Effector CD4-positive, alpha-beta T cell (primary cell): ENCODE results near the gene GSG1L.

Experiments
- DNase-seq: peaks from one replicate; pipeline ENCODE4 v3.0.0-alpha.2; 2020

GSG1L gene

DNA sequence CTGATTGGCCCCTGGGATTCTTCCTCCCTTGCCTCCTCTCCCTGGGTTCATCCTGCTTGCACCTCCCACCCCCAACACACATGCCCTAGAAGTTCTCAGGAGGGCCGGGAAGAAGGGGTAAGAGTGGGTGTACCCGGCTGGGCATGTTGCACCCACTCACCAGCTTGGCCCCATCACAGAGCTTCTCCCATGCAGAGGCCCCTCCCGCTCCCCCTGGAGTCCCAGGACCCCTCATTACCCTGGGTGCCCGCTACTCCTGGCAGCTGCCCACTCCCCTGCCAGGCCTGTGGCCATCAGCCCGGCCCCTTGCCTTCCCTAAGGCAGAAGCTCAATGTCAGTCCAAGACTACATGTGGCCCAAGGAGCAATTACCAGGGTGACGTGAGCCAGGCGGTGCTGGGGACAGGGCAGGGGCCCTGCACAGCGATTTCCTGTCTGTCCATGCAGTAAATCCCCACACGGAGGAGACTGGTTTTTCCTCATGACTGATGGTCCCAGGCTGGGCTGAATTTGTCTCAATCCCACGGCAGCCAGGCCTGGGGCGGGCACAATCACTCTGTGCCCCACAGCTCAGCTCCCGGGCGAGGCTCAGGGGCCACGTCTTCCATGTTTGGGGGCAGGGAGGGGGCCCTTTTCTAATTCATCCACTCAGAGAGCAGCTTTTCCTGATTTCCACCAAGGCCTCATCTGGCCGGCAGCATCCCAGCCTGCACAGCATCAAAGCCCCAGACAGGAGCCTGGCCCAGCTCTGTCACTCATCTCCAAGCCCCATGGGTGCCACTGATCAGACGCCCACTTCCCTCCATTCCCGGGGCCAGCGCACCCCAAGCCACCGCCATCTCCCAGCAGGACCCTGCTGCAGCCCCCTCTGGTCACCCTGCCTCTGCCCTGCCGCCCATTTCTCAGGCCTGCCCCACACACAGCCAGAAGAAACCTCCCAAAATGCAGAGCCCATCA is 278.9 kb downstream of the GSG1L start:
- no peak for DNase-seq

DNA sequence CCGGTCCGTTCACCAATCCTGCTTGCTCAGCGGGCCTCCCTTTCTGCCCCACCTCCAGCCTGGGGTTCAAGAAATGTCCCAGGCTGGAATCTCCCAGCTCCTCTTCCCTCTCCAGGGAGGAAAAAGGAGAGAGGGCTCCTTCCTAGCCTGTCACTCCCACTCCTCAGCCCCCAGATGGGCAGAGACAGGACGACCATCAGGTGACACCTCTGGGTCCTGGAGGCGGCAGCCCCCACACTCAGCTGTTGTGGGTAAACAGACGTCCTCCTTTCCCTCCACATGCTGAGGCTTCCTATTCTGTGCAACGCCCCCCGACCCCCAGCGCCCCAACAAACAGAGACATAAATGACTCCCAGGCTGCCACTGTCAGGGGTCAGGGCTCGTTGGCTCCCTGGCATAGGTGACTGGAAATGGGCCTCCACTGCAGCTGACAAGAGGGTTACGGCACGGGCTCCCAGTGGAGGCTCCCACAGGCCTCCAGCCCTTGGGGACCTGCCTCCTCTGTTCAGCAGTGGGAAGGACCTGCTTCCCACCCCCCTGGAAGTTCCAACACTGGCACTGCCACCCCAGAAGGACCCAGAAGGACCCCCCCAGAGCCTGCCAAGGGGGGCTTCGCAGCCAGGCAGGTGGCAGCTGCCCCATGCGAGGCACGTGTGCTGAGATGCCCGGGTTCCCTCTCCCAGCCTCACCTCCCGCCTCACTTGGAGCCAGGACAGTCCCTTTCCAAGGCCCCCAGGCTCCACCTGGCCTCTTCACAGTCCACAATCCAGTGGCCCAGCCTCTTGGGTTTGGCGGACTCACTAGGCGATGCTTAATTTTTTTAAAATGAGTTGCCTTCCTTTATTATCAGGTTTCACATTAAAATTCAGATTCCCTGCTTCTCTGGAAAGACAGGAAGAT is 281.3 kb downstream of the GSG1L start:
- DNase-seq = no peak

DNA sequence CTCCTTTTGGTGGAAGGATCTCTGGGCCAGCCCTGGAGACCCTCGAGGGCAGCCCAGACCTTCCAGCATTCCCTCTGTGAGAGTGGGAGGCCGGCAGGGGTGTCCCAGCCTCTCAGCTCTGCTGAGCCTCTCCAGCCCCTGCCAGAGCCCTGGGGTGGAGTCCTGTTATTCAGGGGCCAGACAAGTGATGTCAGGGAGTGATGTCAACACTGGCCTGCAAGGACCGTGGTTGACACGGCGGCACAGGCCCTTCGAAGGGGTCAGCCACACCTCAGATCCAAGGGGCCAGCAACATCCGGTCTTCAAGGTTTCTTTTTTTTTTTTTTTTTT is 282.4 kb downstream of the GSG1L start:
- DNase-seq = no peak

DNA sequence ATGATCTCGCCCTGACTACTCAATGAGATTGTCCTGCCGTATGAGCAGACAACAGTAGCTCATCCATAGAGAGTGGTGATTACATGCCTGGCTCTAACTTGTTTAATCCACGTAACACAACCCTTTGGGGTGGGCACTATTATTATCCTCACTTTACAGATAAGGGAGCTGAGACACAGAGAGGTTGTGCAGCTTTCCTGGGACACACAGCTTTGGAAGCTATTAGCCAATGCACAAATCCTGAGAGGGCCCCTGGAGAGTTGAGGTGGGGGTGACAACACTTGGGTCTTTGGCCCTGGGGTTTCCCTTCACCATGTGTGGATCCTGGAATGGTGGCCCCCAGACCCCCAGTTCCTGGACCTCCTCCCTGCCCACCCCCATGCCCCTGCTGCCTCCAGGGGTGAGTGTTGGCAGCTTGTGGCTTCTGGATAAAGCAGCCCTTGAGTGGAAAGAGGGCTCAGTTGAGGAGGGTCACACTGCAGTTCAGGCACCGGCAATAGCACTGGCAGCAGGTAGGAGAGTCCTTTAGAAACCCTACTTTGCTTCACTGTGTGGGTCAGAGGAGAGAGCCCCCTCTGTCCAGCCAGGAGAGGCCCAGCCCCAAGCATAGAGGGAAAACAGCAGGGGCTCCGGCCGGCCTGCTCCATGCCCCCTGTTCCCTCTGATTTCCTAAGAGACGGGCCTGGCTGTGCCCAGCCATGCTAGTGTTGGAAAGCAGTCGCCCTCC is 282.9 kb downstream of the GSG1L start:
- no peak for DNase-seq

DNA sequence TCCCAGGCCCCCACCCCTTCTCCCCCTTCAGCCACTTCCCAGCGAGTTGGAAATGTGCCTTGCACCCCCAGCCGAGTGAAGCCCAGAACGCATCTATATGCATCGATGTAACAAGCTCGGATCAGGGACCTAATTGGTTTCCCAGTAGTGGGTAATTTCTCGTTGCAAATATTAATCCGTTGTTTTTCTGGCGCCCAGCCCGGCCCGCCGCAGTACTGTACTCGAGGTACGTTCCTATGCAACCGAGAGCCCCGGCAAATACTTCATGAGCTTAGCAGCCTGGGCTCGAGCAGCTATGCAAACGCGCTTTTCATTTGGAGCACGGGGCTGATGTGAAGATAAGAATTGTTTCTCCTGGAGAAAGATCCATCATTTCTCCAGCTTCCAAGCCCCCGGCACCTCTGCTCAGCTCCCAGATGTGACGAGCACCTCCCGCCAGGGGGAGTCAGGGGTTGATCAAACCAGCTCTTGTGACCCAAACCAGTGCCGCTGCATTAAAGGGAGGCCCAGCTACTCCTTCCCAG is 283.8 kb downstream of the GSG1L start:
- no peak for DNase-seq

GRCh38 chr16:27778926-27779570 is 284.5 kb downstream of the GSG1L start:
- DNase-seq = no peak

DNA sequence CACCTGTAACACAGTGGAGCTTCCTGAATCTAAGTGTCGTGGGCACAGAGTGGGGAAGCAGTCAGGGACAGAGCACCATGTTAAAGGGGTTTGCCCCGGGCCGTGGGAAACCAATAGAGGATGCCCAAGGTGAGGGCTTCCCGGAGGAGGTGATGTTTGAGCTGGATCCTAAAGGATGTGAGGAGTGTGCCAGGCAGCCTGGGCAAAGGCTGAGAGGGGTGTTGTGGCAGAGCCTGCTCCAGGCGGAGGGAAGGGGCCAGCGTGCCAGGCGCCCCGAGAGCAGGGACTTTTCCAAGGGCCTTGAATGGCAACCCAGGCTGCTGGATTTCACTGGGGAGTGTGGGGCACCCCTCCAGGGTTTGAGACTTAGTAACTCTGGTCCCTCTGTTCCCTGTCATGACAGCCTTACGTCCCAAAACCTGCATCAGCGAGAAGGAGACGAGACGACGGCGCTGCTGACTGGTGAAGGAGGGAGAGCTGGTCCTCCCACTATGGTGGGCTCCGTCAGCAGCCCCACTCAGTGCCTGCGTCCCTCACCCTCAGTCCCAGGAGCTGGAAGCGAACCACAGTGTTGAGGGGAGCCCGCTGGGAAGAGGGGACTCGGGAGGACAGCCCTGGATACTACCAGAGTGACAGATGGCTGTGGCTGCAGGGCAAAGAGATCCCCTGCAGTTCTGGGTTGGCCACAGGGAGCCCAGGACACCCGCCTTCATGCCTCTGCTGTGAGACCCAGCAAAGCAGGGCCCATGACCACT is 285.2 kb downstream of the GSG1L start:
- no peak for DNase-seq

DNA sequence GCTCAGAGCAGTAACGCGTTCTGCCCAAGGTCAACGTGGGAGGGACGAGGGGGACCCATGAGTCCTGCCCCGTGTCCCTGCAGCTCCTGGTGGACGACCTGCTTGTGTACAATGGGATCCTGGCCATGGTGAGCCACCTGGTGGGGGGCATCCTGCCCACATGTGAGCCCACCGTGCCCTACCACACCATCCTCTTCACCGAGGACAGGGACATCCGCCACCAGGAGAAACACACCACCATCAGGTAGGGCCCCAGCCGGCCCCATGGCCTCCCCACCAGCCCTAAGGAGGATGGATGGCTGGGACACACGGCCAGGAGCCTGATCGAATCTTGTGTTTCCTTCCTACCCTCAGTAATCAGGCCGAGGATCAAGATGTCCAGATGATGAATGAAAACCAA is 286.0 kb downstream of the GSG1L start:
- DNase-seq = no peak

DNA sequence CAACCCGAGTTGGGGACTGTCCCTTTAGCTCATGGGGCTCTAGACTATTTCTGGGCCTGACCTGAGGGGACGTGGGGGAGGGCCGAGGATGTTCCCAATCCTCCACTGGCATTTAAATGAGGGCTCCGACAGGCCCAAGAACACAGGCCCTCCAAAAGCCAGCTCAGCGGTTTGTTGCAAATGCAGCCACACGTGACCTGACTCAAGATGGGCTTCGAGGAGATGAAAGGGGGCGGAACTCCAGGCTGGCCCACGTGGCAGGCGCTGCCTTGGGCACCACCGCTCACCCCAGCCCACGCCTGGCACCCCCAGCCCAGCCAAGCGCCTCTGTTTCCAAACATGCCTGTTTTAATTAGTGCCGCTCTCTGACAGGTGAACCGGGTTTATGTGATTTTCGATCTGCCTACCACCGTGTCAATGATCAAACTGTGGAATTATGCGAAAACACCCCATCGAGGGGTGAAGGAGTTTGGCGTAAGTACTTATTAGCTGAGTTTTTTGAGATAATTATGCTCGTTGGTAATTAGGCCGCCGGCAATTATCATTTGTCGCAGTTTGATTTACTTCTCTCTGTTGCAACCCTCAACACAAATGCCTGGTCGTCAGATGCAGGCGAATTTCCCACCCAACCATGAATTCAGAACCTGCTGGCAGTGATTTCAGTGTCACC is 286.8 kb downstream of the GSG1L start:
- DNase-seq = no peak

DNA sequence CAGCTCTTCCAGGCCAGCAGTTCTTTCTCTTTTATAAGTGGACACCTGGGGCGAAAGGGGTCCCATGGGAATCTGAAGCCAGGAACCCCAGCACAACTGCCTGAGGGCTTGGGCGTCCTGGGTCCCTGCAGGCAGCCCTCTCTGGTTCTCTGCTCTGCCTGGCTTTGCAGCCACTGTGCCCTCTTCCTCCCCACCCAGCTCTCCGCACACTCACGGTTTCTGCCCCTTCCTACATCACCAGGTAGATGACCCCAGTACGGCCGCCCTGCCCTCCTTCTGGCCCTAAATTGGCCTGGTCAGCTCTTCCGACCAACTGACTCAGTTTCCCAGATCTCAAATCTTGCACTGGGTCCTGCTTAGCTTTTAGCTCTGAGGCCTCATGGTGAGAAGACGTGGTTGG is 288.3 kb downstream of the GSG1L start:
- no peak for DNase-seq

DNA sequence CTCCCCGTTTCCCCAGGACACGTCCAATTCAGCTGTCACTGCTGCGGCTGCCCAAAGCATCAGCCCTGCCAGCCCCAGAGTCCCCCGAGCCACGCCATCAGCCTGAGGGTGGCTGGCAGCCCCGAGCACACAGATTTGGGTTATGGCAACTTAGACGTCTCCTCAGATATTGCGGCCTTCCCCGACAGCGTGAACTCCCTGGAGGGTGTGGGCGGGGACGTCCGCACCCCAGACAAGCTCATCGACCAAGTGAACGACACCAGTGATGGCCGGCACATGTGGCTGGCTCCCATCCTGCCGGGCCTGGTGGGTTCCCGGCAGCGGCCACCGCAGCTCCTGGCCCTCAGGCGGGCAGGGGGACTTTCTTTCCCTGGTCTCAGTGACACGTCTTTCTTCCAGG is 288.7 kb downstream of the GSG1L start:
- no peak for DNase-seq

DNA sequence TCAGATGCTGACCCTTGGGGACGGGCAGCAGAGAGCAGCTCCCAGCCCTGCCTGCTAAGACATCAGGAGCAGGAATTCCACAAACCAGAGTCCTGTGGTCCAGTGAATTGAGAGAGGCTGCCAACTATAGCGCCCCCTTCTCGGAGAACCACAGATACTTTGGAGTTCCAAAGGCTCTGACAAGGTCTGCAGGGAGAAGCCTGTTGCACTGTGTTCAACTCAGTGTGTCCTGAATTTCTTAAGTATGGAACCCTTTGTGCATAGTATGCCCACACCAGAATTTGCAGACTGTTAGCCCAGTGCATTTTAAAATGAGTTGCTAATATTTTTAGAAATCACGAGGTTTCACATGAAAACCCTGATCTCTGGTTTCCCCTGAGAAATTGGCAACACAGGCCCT is 290.2 kb downstream of the GSG1L start:
- no peak for DNase-seq

- no peak for DNase-seq
Measured at GRCh38 chr16:27772093-27772825, 291.3 kb downstream of the GSG1L start.

DNA sequence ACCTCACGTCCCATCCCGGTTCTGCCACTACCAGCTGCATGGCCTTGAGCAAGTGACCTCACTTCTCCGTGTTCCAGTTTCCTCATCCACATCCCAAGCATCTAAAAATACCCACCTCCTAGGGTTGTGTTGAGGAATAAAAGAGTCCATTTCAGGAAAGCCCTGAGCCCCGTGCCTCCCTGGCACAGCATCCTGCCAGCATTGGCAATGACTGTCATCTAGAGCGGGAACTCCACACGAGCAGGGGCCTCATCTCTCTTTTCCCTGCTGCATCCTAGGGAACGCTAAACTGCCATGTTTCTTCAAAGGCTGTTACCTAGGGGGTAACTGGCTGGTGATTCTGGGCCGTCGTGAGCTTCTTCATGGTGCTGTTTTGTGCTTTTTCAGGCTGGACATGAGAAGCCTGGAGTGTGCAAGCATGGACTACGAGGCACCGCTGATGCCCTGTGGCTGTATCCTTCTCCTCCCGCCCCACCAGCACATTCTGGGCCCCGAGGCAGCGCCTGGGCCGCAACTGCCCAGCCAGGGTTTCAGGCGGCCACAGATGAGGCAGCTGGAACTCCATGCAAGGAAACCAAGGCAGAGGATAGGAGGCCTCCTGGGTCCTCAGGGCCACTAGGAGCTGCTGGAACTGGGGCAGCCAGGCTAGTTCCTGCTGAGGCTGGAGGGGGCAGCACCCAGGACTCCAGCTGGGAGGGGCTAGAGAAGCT is 292.2 kb downstream of the GSG1L start:
- DNase-seq = no peak

GRCh38 chr16:27770271-27771196 is 293.0 kb downstream of the GSG1L start:
- no peak for DNase-seq

- DNase-seq = no peak
Measured at GRCh38 chr16:27769561-27770255, 293.8 kb downstream of the GSG1L start.

DNA sequence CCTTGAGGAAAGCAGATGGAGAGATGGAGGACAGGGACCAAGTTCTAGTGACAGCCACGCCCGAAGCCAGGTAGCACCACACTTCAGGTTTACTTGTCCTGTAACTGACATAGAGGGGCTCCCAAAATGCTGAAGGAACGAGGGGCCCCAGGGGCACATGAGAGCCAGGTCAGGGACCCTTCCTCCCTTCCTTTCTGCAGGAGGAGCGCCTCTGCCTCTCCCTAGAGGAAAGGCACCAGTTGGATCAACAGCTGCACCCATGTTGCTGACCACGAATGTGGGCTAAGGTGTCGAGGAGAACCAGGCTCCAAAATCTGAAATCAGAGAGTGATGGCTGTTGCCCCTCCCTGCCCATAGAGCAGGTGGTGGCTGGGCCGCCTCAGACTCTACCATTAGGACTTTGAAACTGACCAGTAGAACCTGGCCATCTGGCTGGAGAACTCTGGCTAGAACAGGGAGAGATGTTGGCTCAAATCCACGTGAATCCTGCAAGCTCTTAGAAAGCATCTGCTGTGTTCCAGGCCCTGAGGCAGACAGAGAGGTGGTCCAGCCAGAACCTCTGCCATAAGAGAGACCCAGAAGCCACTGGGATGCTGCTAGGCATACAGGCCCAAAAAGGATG is 294.8 kb downstream of the GSG1L start:
- DNase-seq = no peak
